GM19193 (cell line): ENCODE data around the gene RSPH6A.
A peak's percentile ranks its signal among the peaks of the same experiment; 100 is the strongest.

Source experiments
- POLR2A ChIP-seq: IDR thresholded peaks from 4 replicates; pipeline ENCODE4 v1.6.1; 2011; ENCODE audit not compliant: insufficient read depth, insufficient read length; ENCODE audit errors: extremely low read depth

The RSPH6A gene

DNA sequence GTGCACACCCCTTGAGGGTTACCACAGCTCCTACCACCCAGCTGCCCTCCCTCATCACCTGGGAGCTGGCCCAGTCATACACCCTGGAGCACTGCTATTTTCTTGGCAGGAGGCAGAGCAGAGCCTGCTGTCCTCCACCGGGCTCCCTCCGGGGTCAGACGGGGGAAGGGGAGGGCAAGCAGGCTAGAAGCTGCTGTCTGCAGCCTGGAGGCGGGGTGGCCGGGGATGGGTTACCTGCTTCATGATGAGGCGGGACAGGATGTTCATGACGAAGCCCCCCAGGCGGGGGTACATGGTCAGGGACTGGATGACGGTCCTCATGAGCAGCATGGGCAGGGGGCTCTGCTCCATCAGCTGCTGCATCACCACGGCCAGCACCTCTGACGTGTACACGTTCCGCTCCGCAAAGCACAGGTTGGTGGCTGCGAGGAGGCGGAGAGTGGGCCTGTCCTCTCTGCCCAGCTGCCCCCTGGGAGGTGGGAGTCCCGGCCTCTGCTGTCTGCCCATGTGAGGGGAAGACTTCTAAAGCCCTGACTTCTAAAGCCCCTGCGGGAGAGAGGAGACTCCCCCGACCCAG is 2.7 kb upstream of the RSPH6A start:
- TF ChIP-seq POLR2A = no peak

DNA sequence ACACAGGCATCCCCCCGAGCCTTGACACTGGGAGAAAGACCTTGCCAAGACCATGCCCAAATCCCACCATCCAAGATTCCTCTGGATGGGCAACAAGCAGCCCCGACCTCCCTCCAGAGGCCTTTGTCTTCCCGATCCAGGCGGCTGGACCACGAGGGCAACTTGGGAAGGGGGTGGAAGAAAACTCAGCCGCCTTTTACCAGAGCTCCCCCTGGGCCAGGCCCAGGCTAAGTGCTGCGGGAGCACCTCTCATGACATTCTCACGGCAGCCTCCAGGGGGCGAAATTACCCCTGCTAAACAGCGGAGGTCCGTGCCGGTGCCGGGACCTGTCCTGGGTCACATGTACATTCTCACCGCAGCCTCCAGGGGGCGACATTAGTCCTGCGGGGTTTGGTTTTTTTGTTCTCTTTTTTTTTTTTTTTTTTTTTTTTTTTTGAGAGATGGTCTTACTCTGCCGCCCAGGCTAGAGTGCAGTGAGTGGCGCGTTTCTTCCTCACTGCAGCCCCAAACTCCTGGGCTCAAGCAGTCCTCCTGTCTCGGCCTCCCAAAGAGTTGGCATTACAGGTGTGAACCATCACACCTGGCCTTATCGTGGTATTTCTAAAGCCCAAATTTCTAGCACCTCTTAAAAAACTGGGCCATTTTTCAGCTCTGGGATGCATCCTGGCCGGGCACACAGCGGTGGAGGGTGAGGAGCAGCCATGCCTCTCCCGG is 2.1 kb upstream of the RSPH6A start:
- TF ChIP-seq POLR2A = peak; percentile 11

DNA sequence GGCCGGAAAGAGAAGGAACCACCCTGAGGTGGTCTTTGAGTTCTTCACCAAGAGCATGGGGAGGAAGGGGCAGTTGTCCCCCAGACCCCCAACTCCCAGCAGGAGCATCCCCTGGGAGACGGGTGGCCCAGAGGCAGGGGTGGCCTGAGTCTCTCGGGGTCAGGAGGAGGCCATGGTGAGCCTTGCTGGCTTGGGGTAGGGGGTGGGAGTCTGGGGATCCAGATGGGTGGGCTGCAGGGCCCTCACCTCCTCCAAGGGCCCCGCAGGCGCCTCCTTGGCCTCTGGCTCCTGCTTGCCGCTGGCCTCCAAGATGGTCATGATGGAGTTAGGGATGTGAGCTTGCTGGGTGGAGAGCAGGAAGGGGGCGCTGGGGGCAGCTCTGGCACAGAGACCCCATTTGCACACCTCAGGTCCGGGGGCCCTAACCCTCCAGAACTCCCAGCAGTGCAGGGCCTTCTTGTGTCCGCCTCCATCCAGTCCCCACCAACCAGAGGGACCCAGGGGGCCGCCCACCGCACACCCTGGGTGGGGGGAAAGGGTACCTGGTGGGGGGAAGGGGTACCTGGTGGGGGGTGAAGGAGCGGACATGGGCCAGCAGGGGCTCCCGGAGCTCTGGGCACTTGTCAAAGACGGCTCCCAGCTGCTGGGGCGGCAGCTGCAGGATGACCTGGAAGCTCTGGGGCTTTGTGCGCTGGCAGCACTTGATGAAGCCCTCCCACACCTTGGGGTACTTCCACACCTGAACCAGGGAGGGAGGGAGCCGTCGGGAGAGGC is 1.3 kb upstream of the RSPH6A start:
- peak; percentile 27 for TF ChIP-seq POLR2A

DNA sequence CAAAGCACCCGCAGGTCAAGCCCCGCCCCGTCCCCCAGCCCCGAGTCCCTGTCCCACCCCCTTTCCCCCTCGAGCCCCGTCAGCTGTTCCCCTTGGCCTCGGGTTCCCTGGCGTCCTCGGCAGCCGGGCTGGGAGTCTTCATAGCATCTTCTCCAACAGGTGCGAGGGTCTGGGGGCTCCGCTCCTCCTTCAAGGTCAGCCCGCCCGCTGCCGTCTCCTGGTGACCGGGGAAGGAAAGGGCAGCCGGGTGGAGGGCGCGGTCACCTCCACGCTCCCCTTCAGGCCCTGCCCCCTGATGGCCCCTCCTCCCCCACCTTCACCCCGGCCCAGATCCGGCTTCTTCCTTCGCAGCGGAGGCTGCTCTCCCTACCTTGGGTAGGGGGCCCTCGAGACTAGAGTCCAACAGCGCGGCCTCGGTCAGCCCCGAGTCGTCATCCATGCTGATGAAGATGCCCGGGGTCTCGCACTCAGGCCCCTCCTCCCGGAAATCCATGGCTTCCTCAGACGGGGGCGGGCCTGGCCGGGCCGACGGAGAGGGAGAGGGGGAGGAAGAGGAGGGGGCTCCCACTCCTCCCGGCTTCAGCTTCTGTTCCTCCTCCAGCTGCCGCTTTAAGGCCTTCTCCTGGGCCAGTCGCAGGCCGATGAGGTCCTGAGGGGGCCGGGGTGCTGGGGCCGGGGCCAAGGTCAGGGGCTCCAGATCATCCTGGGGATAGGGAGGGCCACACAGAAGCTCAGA is 541 bp upstream of the RSPH6A start:
- TF ChIP-seq POLR2A = no peak

DNA sequence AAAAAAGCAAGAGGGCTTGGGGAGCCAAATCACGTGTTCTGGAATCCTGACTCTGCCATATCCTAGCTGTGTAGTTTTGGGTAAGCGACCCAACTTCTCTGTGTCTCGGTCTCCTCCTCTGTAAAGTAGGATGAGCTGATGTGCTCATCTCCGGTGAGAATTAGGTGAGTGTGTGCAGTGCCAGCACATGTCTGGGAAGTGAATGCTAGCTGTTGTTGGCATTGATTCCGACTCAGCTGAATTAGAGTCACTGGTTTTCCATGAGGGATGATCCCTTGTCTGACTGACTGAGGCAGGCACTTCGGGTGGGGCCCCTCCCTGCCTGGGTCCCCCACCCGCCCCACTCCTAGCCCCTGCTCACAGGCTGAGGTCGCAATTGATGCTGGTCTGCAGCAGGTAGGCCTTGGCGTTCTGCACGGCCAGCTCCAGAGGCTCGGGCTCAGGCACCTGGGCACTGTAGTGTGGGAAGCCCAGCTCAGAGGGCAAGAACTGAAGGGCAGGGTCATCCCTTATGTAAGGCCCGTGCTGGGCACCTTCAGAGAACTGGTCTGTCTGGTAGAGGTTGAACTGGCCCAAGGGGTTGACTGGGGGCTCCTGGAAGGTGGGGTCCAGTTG is 835 bp downstream of the RSPH6A start:
- no peak for TF ChIP-seq POLR2A

DNA sequence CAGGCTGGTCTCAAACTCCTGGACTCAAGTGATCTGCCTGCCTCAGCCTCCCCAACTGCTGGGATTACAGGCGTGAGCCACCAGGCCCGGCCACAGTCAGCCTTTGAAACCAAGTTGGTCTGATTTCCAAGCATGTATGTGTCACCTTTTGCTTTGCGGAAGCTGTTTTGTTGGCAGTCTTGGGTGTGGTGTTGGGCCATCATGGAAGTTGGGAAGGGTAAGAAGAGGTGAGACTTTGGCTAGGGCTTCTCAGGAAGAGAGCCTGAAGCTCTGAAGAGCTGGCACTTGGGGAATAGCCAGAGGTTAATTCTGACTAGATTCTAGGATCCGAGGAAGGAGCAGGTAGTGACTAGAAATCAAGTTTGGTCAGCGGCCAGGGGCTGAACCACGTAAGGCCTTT is 2.8 kb downstream of the RSPH6A start:
- no peak for TF ChIP-seq POLR2A

DNA sequence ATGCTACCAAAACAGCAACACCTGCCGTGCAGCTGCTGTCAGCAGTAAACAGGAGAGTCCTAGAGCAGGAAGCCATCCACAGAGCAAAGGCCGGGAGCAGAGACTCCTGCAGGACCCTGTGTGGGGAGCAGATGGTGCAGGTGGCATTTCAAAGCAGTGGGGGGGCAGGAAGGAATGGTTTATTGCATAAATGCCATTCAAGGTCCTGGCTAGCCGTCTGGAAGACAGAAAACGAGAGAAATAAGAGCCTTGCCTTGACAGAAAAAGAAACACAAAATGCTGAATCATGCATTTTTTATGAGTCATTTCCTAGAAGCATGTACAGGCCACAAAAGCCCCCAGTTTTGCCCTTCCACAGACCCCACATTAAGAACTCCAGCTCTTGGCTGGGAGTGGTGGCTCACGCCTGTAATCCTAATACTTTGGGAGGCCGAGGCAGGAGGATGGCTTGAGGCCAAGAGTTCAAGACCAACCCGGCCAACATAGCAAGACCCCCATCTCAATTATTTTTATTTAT is 5.4 kb downstream of the RSPH6A start:
- TF ChIP-seq POLR2A = no peak

DNA sequence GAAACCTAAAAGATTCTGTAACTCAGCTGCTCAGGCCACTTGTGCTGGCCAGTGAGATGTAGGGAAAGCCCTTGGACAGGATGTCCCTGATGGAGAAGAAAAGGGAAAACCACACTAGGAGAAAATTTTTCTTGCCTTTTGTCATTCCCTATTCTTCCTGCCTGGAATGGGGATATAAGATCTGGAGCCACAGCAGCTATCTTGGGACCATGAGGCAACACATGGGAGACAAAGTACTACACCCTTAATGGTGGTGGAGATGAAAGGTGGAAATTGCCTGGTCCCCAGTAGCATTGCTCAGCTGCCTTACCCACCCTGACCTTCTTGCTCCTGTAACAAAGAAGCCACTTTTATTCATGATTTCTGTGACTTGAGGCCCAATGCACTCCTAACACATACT is 9.4 kb downstream of the RSPH6A start:
- no peak for TF ChIP-seq POLR2A

DNA sequence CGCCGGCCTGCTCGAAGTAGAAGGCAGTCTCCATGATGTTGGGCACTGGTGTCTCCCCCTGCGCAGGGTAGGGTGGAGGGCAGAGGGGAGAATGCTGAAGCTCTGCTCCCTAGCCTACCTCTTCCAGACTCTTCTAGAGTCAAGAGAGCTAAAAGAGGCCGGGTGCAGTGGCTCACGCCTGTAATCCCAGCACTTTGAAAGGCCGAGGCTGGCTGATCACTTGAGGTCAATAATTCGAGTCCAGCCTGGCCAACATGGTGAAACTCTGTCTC is 10.2 kb downstream of the RSPH6A start:
- TF ChIP-seq POLR2A = no peak

DNA sequence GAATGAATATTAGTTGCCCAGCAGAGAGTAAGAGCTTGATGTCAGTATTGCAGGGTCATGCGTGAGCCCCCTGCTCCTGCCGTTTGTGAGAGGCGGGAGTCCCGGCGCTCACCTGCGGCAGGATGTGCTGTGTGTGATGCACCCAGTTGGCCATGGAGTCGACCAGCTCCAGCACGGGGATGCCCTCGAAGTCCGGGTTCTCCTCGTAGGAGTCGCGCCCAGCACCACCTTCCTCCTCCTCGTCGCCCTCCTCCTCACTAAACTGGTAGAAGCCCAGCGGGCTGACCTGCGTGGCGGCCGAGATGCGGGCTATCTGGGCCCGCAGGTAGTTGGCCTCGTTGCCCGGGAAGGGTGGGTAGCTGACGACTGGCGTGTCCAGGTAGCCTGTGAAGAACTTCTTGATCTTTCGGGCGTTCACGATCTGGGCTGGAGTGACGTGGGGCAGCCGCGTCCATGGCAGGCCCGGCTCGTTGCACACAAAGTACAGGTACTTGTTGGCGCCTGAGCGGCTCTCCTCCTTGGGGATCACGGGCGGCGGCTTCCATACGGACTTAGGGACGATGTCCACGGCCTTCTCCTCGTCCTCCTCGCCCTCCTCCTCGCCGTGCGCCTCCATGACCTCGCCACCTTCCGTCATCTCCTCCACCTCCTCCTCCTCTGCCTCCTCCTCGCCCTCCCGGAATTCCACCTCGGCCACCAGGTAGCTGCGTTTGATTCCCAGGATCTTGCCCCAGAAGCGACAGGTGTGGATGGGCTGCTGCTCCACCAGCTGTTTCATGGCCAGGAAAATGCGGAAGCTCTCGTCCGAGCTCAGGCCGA is 10.8 kb downstream of the RSPH6A start:
- TF ChIP-seq POLR2A = no peak

DNA sequence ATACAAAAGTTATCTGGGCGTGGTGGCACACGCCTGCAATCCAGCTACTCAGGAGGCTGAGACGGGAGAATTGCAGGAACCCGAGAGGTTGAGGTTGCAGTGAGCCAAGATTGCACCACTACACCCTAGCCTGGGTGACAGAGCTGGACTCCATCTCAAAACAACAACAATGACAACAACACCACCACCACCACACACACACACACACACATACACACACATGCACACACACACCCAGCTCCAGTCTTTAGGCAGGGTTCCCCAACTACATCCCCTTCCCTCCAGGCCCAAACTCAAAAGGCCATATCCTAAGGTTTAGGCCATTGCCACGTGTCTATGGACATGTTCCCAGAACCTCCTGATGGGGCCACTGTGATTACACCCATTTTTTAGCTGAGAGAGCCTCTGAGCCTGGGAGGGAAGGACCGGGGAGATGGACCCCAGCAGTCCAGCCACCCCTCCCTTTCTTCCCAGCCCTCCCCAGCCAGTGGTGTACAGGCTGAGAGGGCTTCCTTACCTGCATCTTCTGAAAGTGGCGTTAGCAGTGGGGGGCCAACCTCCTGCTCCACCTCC is 13.4 kb downstream of the RSPH6A start:
- TF ChIP-seq POLR2A = no peak

DNA sequence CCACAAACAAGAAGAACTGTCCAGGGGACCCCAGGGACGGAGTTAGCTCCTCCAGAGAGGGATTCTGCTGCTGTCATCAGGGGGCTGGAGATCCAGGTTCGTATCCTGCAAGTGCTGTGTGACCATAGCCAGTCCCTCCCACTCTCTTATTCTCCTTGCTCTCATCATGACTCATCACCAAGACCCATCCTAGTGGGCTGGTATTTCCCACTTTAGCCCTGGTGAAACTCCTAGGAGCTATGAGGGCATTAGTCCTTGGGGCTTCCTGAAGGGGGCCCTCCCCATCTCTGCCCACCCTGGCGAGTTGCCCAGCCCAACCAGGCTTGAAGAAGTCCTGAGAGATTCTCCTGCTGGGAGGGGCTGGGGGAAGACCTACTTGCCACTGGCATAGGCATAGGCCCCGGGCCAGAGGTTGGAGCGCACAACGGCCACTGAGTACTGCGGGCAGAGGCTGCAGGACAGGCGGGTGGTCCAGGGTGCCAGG is 15.0 kb downstream of the RSPH6A start:
- TF ChIP-seq POLR2A = no peak

DNA sequence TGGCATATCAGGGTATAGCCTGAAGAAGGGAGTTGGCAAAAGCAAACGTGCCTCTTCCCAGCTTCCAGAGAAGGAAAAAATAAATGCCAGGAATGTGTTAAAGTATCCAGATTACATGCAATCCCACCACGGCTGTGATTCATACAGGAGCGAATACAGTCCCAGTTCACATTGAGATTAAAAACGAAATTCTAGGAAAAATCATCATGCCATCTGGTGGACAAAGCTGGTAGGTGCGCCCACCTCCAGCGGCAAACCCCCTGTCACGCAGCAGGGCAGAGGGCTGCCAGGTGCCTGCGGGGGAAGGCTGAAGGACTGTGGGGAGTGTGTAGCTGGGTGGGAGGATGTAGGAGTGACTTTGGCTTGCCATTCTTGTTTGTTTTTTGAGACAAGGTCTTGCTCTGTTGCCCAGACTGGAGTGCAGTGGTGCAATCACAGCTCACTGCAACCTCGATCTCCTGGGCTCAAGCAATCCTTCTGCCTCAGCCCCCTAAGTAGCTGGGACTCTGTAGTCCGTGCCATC is 16.1 kb downstream of the RSPH6A start:
- no peak for TF ChIP-seq POLR2A
